GM21576 (cell line): ENCODE measurements around the gene KIF26B.

Source experiments
- ATAC-seq: cut with Tn5 transposase; IDR thresholded peaks from one replicate; pipeline ENCODE4 v1.9.1; 2021; ENCODE audit warnings: mild to moderate bottlenecking, moderate library complexity; ENCODE audit not compliant: unreplicated experiment

The KIF26B gene

DNA sequence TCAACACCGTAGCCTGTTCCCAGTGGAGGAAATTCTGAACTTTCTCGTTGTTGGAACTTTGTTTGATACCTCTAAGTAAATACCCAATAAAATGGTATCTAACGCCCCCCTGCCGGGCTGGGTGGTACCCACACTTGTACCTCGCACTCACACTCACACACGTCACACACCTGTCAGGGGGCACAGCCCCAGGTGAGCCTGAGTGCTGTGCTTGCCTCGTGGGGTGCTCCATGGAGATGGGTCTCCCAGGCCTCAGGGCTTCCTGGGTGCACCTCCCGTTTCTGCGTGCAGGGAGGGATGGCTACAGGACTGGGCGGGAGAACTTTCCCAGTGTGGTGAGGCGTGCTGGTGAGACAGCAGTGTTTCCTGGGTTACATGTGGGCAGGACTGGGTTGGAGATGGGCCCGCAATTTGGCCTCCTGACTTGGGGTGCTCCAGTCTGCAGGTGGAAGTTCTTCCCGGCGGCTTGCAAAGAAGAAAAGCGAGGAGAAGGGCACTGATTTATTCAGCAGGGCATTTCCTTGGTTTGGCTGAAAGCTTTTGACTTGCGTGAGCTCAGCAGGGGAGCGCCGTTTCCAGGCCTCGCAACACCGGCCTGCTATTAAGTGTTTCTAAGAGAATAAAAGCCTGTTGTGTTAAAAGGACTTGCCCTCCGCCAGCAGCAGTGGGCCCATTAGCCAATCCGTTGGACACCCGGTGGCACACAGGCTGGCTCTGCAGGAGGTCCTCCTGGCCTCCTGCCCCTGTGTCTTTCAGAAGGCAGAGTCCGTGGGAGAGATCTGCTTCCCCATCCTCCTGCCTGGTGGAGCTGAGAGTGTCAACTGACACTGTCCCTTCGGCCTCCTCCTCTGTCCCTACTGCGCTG is 79.7 kb downstream of the KIF26B start:
- no peak for ATAC-seq

DNA sequence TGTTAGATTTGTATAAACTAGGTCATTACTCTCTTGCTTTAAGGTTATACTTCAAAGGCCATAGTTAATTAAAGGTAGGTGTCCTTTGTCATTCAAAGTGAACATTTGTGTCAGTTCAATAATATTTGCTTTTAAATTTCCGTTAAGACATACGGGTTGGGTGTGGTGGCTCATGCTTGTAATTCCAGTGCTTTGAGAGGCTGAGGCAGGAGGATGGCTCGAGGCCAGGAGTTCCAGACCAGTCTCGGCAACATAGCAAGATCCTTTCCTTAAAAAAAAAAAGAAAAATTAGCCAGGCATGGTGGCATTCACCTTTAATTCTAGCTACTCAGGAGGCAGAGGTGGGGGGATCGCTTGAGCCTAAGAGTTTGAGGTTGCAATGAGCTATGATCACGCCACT is 80.4 kb downstream of the KIF26B start:
- no peak for ATAC-seq

DNA sequence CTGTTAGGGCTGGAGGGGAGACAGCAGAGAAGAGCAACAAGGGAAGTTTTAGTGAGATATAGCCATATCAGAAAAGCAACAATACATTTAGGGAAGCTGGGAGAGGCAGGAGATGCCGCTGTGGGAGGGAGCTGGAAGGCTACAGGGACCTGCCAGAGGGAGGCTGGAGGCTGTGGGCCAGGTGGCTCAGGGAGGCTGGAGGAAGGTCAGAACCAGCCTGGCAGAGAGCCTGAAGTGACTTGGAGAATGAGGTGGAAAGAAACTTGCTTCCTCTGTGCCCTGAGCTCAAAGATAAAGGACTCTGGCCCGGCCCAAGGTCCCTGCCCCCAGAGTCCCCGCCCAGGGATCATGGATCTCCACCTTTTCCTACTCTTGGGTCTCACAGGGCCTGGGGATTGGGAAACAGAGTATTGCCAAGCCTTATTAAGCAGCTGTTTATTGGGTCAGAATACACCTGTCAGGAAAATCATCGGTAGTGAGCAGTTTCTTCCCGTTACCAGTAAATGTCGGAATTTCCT is 85.9 kb downstream of the KIF26B start:
- ATAC-seq, result no peak

DNA sequence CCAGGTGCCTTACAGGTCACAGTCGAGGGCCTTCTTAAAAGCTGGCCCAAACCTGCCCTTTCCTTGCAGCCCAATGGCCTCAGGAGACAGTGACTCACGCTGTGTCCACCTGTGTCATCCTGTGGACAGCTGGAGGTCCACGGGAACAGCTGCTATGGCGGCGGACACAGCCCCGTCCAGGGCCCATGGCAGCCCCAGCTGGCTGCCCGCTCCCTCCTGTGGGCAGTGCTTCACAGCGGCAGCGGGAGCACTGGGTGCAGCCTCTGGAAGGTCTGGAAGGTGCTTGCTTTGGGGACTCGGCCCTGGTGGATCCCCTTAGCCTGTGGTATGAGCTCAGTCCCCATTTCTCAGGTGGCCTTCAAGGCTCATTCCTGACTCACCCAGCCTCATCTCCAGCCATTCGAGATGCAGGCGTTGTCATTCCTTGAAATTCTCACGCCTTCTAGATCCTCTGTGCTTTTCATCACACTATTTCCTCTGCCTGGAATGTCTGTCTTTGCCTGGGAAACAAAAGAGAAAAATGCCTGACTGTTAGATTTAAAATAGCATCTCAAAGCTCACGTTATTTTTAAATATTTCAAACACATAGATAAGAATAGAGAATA is 86.8 kb downstream of the KIF26B start:
- no peak for ATAC-seq

DNA sequence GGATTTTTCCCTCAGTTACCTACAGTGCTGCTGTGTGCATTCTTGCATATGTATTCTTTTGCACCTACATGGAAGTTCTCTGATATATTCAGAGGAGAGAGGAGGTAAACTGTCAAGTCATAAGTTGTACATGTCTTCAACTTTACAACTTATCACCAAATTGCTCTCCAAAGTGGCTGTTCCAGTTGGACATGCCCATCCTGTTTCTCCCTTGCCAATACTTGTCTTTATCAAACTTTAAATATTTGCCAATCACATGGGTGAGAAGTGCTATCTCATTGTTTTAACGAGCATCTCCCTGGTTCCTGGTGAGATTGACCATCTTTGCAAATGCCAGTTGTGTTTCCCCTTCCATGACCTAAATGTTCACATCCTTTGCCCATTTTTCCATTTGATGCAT is 88.2 kb downstream of the KIF26B start:
- ATAC-seq, result no peak

DNA sequence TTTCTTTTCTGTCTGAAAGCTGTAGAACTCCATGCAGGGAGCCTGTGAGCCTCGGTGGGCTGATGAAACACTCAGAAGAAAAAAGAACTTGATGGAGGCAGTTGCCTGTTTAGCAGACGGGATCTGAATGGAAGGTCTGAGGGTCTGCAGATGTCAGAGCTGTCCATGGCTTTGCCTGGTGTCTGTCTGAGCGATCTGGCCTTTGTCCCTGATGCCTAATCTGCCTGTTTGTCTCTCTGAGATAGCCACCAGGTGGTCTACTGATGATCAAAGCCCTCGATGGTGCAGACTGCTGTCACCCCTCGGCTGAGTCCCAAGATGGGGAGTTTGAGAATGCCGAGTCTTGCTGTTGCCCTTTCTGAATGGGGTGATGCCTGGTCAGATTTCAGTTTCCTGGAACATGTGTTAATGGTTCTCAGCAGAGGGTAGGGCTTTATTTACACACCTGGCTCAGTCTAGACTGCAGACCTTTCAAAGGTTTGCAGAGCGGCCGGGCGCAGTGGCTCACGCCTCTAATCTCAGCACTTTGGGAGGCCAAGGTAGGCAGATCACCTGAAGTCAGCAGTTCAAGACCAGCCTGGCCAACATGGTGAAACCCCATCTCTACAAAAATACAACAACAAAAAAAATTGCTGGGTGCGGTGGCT is 90.4 kb downstream of the KIF26B start:
- no peak for ATAC-seq

DNA sequence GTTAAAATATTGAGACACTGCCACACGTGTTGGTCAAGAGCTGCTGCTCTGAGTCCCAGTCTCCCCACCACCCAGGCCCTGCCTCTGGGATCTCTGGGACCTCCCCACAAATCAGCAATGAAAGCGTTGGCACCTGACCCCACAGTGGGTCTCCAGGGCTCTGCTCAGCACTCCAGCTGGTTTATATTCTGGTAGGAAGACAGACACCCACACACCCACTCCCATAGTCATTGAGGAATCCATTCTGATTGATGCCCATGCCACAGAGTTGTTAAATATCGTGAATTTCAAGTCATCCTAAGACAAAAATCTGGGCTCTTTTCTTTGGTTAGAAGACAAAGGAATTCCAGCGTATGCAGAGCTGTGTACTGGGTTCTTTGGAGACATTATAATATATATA is 91.6 kb downstream of the KIF26B start:
- ATAC-seq, result no peak

DNA sequence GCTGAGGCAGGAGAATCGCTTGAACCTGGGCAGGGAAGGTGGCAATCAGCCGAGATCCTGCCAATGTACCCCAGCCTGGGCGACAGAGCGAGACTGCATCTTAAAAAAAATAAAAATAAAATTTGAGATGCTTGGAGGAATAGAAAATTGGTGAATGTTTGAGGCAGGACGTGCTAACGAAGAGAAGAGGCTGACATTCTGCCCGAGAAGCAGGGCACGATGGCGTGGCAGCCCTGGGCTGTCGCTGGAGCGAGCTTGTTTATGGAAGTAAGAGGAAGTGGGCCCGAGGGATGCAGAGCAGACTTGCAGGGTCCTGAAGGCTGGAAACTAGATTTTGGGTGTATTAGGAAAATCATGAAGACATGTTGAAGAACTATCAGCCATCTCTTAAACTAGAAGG is 92.6 kb downstream of the KIF26B start:
- no peak for ATAC-seq

DNA sequence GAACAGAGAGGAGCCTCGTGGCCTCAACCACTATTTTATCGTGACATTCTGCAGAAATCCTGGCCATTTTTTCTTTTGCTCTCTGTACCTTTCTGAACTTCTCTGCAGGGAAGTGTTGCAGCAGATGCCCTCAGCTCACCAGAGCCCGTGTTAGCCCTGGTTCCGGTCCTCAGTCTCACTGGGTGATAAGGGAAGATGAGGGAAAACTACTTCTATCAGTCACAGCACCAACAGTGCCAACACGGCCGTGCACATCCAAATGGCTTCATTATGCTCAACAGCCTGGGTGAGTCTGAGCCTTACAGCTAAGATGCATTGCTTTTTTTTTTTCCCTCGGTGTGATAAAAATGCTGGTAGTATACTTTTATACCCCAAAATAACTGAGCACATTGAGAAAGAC is 93.0 kb downstream of the KIF26B start:
- no peak for ATAC-seq

DNA sequence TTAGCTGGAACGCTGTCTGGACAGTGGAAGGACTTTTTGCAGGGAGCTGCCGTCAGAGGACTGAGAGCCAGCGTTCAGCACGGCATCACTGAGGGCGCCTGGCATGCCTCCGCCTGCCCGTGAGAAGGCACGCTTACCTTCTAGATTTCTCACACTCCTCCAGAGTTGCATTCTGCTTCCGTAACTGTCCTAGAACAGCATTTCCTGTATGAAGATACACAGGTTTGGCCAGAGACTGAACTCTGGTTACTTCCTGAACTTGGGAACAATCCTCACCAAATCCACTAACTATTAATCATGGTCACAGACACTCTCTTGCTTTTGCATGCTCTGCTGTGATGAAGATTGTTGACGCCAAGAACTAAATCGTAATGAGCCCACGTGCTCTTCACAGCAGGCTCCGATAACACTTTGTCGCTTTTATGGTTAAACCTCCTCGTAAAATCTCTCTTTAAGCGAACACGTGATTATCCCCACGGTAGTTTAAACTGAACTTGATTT is 93.5 kb downstream of the KIF26B start:
- ATAC-seq, result no peak

DNA sequence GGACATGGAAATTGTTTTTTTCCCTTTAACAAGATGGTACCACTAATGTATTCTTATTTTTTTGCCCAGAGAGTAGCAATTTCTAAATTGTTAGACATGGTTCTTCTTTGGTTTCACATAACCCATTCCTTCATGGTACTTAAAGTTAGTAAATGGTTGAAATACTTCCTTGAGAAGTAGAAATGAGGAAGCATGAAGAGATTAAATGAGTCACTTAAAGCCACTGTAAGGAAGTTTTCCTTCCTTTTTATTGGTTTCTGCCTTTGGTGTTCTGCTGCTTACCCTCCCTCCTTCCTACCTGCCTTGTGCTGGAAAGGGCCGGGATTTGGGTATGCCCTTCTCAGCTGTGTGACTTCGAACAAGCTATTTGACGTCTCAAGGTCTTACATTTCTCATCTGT is 101.0 kb downstream of the KIF26B start:
- no peak for ATAC-seq

DNA sequence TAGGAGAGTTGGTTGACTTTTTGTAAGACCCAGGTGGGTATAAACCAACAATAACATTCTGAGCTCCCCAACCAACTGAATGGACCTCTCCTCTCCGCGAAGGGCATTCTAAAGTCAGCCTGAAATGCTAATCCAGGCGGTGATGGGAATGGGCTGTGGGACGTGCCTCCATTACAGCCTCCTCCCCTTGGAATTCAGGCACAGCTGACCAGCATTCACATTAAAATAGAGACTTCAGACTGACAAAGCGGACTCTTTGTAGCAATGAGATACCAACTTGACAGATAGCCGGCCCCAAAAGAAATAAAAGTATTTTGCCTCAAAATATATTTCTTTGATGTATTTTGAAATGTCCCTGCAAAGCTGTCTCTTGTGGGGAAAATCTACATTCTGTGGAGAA is 101.7 kb downstream of the KIF26B start:
- ATAC-seq, result no peak

DNA sequence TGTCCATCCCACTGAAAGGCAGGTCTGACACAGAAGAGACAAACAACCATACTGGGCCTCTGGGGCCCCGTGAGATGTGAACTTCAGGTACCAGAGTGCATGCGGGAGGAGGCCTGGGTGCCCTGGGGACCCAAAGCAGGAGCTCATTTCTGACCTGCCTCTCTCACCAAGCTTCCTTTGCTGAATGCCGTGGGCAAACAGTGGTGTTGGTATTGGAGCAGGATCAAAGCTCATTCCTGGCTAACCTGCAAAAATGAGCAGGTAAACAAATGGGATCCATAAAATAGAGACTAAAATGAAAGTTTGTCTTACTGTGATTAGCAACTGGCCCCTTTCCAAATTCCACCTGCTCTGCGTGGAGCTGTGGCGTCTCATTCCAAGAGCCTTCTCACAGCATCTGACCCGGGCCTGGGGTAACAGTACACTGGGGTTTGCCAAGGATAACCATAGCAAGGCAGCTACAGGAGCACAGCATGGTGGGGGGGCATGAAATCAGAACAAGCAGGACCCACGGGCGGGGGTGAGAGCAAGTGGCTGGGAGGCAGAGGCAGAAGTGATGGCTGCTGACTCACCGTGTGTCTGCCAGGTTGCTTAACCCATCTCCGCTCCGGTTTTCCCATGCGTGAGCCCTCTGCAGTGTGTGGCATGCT is 103.6 kb downstream of the KIF26B start:
- no peak for ATAC-seq

DNA sequence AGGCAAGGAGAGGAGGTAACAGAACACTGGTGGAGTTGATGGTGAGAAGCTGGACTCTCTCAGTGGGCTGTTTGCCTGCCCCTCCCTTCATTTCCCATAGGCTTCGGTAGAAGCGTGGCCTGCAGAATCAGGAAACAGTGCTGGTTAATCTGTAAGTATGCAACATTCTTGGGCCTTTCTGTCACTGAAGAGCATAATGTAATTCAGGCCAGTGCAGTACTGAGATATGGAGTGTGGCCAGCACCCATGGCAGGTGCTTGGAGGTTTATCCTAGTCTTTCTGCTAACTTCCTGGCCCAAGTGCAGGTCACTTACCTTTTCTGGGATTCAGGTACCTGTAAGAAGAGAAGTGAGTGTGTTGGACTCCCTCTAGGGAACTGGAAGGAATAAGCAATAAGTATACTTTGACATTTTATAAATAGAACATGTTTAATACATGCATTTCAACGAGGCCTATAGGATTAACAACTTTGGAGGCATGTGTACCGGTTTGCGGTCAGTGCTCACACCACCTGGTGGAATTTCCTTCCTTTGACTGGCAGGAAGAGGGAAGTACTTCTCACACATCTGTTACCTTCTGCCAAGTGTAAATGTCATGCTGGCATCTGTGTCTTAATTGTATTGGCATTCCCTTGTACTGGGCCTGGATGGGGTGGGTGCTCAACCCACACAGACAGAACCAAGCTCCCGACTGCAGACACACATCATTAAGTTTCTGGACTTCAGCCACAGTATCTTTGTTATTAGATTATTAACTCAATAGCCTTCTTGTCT is 105.5 kb downstream of the KIF26B start:
- no peak for ATAC-seq

DNA sequence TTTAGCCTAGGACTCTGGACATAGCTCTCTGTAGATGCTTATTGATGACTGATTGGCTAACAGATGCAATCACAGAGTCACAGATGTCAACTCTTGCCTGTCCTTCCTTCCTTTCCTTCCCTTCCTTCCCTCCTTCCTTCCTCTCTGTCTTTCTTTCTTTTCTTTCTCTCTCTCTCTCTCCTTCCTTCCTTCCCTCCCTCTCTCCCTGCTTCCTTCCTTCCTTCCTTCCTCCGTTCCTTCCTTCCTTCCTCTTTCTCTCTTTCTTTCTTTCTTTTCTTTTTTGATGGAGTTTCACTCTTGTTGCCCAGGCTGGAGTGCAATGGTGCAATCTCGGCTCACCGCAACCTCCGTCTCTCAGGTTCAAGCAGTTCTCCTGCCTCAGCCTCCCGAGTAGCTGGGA is 106.1 kb downstream of the KIF26B start:
- ATAC-seq, result no peak

DNA sequence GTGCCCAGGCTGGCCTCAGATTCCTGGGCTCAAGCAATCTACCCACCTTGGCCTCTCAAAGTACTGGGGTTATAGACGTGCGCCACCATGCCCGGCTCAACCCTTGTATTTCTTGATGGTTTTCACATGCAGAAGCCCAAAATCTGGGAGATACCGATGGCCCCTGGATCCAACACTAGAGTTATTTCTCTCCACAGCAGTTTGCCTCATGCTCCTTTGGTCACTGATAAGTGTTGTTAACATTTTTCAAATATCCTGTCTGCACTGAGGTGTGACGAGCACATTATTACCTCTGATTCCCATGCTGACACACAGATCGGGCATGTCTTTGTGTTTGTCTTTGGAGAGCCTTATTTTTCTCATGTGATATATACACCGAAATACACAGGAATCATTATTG is 107.0 kb downstream of the KIF26B start:
- ATAC-seq, result no peak

DNA sequence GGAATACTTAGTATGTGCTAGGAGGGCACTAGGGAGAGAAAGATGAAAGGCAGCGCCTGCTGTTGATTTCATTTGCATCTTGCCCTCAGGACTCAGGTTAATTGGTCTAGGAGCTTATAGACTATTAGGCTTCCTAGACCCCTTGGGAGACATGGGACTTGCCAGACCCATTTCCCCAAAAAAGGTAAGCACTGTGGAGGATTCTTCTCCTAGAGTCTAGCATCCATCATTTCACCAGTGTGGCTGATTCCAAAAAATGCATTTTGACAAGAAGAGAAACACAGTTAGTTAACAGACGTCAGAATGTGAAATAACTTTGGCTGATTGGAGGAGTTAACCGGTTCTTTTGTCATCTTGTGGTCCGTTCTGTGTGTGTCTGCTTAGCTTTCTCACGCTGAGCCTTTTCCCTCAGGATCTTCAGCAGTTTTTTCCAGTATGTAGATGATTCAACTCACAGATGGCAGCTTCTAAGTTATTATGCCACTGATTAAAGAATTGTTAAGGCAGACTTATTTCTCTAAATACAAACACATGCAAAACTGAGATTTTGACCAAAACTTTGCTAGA is 108.8 kb downstream of the KIF26B start:
- no peak for ATAC-seq

DNA sequence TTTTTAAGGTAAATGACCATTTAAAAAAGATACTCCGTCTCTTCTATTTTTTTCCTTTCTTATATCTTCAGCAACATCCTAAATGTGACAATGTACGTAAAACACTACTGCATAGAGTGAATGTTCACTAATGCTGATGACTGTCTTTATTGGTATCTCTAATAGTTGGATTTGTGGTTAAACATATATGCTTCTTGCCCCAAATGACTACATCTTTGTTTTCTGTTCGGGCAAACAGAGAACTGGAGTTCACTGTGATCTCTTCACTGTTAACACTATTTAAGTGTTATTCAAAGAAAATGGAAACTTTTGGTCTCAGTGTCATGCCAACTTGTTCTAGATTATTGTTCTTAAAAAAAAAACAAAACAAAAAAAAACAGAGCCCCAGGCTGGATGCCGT is 109.4 kb downstream of the KIF26B start:
- no peak for ATAC-seq

DNA sequence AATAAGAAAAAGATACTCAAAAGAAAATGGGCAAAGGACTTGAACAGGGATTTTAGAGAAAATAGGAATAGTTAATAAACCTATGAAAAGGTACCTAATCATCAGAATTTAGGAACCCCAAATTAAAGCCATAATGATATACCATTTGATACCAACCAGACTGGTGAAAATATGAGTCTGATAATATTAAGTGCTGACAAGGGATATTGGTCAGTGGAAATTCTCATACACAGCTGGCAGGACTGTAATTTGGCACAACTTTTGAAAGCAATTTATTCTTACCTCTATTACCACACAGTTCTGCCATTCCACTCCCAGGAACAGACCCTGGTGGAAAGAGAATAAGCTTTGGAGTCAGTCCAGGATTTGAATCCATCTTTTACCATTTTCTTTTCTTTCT is 111.3 kb downstream of the KIF26B start:
- no peak for ATAC-seq

DNA sequence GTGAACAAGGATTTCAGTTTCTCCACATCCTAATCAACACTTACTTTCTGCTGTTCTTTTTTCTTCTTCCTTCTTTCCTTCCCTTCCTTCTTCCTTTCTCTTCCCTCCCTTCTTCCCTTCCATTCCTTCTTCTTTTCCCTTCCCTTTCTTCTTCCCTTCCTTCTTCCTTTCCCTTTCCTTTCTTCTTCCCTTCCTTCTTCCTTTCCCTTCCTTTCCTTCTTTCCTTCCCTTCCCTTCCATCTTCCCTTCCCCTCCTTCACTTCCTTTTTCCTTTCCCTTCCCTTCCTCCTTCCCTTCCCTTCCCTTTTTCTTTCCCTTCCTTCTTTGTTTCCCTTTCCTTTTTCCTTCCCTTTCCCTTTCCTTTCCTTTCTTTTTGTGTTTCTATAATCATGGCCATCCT is 115.3 kb downstream of the KIF26B start:
- ATAC-seq, result no peak
